ENCODE measurements around the gene CASP3. TPM values are rescaled to one million over a fixed set of nuclear protein-coding genes. Genes with fewer than 3 reads are reported as not detected.

Gene CASP3
- total RNA-seq, 2 experiments from 2014 or later, result 25.8 to 44.7 TPM

DNA sequence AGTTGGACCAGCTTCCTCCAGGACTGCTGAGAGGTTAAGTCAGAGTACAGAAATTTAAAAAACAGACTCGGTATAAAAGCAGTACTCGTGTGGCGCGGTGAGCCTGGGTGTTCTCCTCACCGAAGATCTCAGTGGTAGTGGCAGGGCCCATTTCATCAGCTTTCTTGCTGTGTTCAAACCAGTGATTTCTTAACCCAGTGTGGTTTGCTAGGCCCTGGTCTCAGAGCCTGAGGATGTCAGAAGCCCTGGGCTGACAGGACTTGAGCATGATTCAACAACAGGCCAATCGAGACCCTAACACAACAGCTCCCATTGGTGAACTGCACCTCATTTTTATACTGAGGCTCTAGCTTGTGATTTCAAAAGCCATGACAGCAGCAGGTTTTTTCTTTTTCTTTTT is 23.5 kb upstream of the CASP3 start:
- no peak overlapping the region for H3K4me3 ChIP-seq (ENCODE audit: low read depth, low read length, poor library complexity, severe bottlenecking)
- no peak for DNase-seq (ENCODE audit: low spot score)
- H3K9me3 ChIP-seq (ENCODE audit: low read length), result no peaks in the 10 kb centered on the region
- H2AFZ ChIP-seq (ENCODE audit: low read length), result no peak overlapping the region
- no peaks in the 10 kb centered on the region for H3K79me2 ChIP-seq (ENCODE audit: insufficient read depth, low read depth, low read length)
- ChIA-PET CTCF (ENCODE audit: unreplicated experiment) (no interaction called here), POLR2A (interaction anchor here (0.6 to 0.9 kb wide), 2 partner anchors 18 to 55 kb away, joined by 3 to 5 read pairs; no protein-coding TSS in a partner anchor)
- intact Hi-C loops (cut with micrococcal nuclease; ENCODE audit: unreplicated experiment), result no loop called here
- H3K36me3 ChIP-seq (ENCODE audit: insufficient read depth, low read length), result peaks cover 5% of the 10 kb centered on the region; the same call in 1 of the 2 replicates
- BruUV-seq (replicated peaks), result no TSS peak
- no peak overlapping the region for H3K27ac ChIP-seq (ENCODE audit: low read depth, low read length, poor library complexity, severe bottlenecking)
- no peaks in the 10 kb centered on the region for H3K9me2 ChIP-seq (ENCODE audit: insufficient read depth, low read length)
- H4K20me1 ChIP-seq (ENCODE audit: insufficient read depth, low read length), result no peaks in the 10 kb centered on the region
- TF ChIP-seq, protein P1, sequence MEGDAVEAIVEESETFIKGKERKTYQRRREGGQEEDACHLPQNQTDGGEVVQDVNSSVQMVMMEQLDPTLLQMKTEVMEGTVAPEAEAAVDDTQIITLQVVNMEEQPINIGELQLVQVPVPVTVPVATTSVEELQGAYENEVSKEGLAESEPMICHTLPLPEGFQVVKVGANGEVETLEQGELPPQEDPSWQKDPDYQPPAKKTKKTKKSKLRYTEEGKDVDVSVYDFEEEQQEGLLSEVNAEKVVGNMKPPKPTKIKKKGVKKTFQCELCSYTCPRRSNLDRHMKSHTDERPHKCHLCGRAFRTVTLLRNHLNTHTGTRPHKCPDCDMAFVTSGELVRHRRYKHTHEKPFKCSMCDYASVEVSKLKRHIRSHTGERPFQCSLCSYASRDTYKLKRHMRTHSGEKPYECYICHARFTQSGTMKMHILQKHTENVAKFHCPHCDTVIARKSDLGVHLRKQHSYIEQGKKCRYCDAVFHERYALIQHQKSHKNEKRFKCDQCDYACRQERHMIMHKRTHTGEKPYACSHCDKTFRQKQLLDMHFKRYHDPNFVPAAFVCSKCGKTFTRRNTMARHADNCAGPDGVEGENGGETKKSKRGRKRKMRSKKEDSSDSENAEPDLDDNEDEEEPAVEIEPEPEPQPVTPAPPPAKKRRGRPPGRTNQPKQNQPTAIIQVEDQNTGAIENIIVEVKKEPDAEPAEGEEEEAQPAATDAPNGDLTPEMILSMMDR (conservative IDR thresholded peaks at IDR 0.05; ENCODE audit: low read length), result no peak
- TF ChIP-seq EZH2phosphoT487 (IDR thresholded peaks at IDR 0.05; ENCODE audit: borderline replicate concordance, low read depth, low read length), result no peak
- H3K4me2 ChIP-seq (ENCODE audit: low read length), result no peak overlapping the region
- H3K4me1 ChIP-seq (ENCODE audit: insufficient read depth, low read length, poor library complexity, severe bottlenecking), result peaks cover 6% of the 10 kb centered on the region

DNA sequence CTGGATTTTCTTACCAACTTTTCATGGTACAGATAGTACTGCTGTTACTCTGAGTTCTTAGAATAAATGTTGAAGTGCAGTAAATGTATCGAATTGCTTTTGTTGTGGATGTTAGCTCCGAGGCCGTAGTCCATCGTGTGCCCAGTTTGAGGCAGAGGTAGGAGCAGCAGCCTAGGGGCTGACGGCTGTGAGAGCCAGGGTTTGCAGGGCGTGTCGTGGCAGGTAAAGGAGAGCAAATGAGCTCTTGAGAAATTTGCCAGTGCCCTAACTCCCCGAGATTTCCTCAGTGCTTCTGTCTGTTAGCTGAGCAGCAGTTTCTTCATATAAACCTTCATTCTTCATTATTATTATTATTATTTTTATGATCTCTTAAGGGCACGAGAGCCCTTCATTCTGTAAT is 21.9 kb upstream of the CASP3 start:
- H3K4me2 ChIP-seq (ENCODE audit: low read length), result no peak overlapping the region
- no peak for DNase-seq (ENCODE audit: low spot score)
- peaks cover 9% of the 10 kb centered on the region; the same call in 1 of the 2 replicates for H3K36me3 ChIP-seq (ENCODE audit: insufficient read depth, low read length)
- H3K9me2 ChIP-seq (ENCODE audit: insufficient read depth, low read length), result no peaks in the 10 kb centered on the region
- TF ChIP-seq EZH2phosphoT487 (IDR thresholded peaks at IDR 0.05; ENCODE audit: borderline replicate concordance, low read depth, low read length), result no peak
- TF ChIP-seq, protein P1 (conservative IDR thresholded peaks at IDR 0.05; ENCODE audit: low read length), result no peak
- no peaks in the 10 kb centered on the region for H3K79me2 ChIP-seq (ENCODE audit: insufficient read depth, low read depth, low read length)
- POLR2A ChIA-PET, result interaction anchor here (0.7 kb wide), 1 partner anchor 54 kb away, joined by 3 read pairs; no protein-coding TSS in a partner anchor
- H3K4me1 ChIP-seq (ENCODE audit: insufficient read depth, low read length, poor library complexity, severe bottlenecking), result peaks cover 6% of the 10 kb centered on the region
- no TSS peak for BruUV-seq (replicated peaks)
- no peaks in the 10 kb centered on the region for H3K9me3 ChIP-seq (ENCODE audit: low read length)
- no peak overlapping the region for H3K4me3 ChIP-seq (ENCODE audit: low read depth, low read length, poor library complexity, severe bottlenecking)
- intact Hi-C loops (cut with micrococcal nuclease; ENCODE audit: unreplicated experiment), result no loop called here
- H3K27ac ChIP-seq (ENCODE audit: low read depth, low read length, poor library complexity, severe bottlenecking), result no peak overlapping the region
- H2AFZ ChIP-seq (ENCODE audit: low read length), result no peak overlapping the region
- no peaks in the 10 kb centered on the region for H4K20me1 ChIP-seq (ENCODE audit: insufficient read depth, low read length)
- CTCF ChIA-PET (ENCODE audit: unreplicated experiment), result no interaction called here

DNA sequence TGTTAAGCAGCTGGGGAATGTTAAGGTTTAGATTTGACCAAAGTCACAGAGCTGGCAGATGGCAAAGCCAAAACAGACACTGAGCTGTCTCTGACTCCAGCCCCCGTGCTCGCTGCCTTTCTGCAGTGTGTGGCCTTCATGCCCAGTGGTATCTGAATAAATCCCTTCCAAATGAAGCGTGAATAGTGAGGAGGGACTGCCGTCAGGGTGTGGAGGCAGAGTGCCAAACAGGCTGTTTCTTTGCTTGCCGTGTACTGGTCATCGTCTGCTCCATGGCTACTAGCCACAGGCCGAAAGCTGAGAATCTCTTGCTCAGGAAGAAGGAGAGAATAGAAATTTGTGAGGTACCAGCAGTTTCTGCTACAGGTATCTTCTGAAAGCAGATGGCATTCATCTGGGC is 20.0 kb upstream of the CASP3 start:
- Histone ChIP-seq H3K4me3 (ENCODE audit: low read depth, low read length, poor library complexity, severe bottlenecking) (no peak overlapping the region), H3K9me2 (ENCODE audit: insufficient read depth, low read length) (no peaks in the 10 kb centered on the region), H3K4me2 (ENCODE audit: low read length) (no peak overlapping the region), H2AFZ (ENCODE audit: low read length) (no peak overlapping the region), H3K27ac (ENCODE audit: low read depth, low read length, poor library complexity, severe bottlenecking) (no peak overlapping the region), H3K4me1 (ENCODE audit: insufficient read depth, low read length, poor library complexity, severe bottlenecking) (peaks cover 6% of the 10 kb centered on the region), H3K9me3 (ENCODE audit: low read length) (no peaks in the 10 kb centered on the region), H4K20me1 (ENCODE audit: insufficient read depth, low read length) (no peaks in the 10 kb centered on the region), H3K36me3 (ENCODE audit: insufficient read depth, low read length) (peaks cover 9% of the 10 kb centered on the region), H3K79me2 (ENCODE audit: insufficient read depth, low read depth, low read length) (no peaks in the 10 kb centered on the region)
- CTCF ChIA-PET (ENCODE audit: unreplicated experiment), result no interaction called here
- no TSS peak for BruUV-seq (replicated peaks)
- no peak for TF ChIP-seq EZH2phosphoT487 (IDR thresholded peaks at IDR 0.05; ENCODE audit: borderline replicate concordance, low read depth, low read length)
- TF ChIP-seq, protein P1 (conservative IDR thresholded peaks at IDR 0.05; ENCODE audit: low read length), result no peak
- intact Hi-C loops (cut with micrococcal nuclease; ENCODE audit: unreplicated experiment), result no loop called here
- POLR2A ChIA-PET, result interaction anchor here (1.0 kb wide), 1 partner anchor 10 kb away, joined by 3 read pairs; no protein-coding TSS in a partner anchor
- no peak for DNase-seq (ENCODE audit: low spot score)
